Astrocyte (in vitro differentiated cells and primary cell): ENCODE results near the gene CD37. TPM values are rescaled to one million over a fixed set of nuclear protein-coding genes. Genes with fewer than 3 reads are reported as not detected.

Experiments
- DNase-seq: peaks from one replicate; pipeline ENCODE4 v3.0.0-alpha.2; 2010; ENCODE audit warnings: low read depth
- FAIRE-seq: peaks from 2 replicates; lab custom pipeline; 2011; peaks lifted over from hg19 to GRCh38; lab: Jason Lieb, UNC
- H2AFZ ChIP-seq: 2 replicates; pipeline ENCODE4 v1.6.0; 2012; ENCODE audit warnings: low read depth, low read length, inconsistent platforms
- H3K27ac ChIP-seq: 2 replicates; pipeline ENCODE4 v1.5.1; 2011; ENCODE audit warnings: low read depth, low read length, inconsistent platforms
- H3K27me3 ChIP-seq: 2 replicates; pipeline ENCODE4 v1.6.0; 2011; ENCODE audit warnings: low read length, inconsistent platforms; ENCODE audit not compliant: insufficient read depth
- H3K36me3 ChIP-seq: 2 replicates; pipeline ENCODE4 v1.5.1; 2011; ENCODE audit warnings: low read length, inconsistent platforms; ENCODE audit not compliant: insufficient read depth
- H3K4me1 ChIP-seq: 2 replicates; pipeline ENCODE4 v1.5.1; 2011; ENCODE audit warnings: low read length, inconsistent platforms; ENCODE audit not compliant: insufficient read depth
- H3K4me2 ChIP-seq: 2 replicates; pipeline ENCODE4 v1.6.0; 2012; ENCODE audit warnings: low read length, inconsistent platforms
- H3K4me3 ChIP-seq: 2 replicates; pipeline ENCODE4 v1.5.1; 2011; ENCODE audit warnings: low read depth, mild to moderate bottlenecking, low read length, inconsistent platforms; ENCODE audit not compliant: insufficient read depth
- H3K79me2 ChIP-seq: 2 replicates; pipeline ENCODE4 v1.6.0; 2012; ENCODE audit warnings: mild to moderate bottlenecking, low read length, inconsistent platforms; ENCODE audit not compliant: insufficient read depth
- H3K9ac ChIP-seq: 2 replicates; pipeline ENCODE4 v1.6.0; 2012; ENCODE audit warnings: mild to moderate bottlenecking, low read length, inconsistent platforms
- H3K9me3 ChIP-seq: 2 replicates; pipeline ENCODE4 v1.5.1; 2012; ENCODE audit warnings: low read depth, mild to moderate bottlenecking, low read length, inconsistent platforms; ENCODE audit not compliant: insufficient read depth
- H4K20me1 ChIP-seq: 2 replicates; pipeline ENCODE4 v1.6.0; 2012; ENCODE audit warnings: low read length, inconsistent platforms; ENCODE audit not compliant: insufficient read depth
- H3K27ac Mint-ChIP-seq: one replicate; pipeline ENCODE4 v1.8.0; 2021; ENCODE audit warnings: mild to moderate bottlenecking, mixed read lengths; ENCODE audit not compliant: unreplicated experiment
- H3K27me3 Mint-ChIP-seq: one replicate; pipeline ENCODE4 v1.8.0; 2021; ENCODE audit warnings: low read depth, mixed read lengths; ENCODE audit not compliant: unreplicated experiment
- H3K36me3 Mint-ChIP-seq: one replicate; pipeline ENCODE4 v1.8.0; 2021; ENCODE audit warnings: low read depth, mixed read lengths; ENCODE audit not compliant: unreplicated experiment
- H3K4me1 Mint-ChIP-seq: one replicate; pipeline ENCODE4 v1.8.0; 2021; ENCODE audit warnings: low read depth, mixed read lengths; ENCODE audit not compliant: unreplicated experiment
- H3K4me3 Mint-ChIP-seq: one replicate; pipeline ENCODE4 v1.8.0; 2021; ENCODE audit warnings: mild to moderate bottlenecking, moderate library complexity, mixed read lengths; ENCODE audit not compliant: unreplicated experiment
- H3K9me3 Mint-ChIP-seq: one replicate; pipeline ENCODE4 v1.8.0; 2021; ENCODE audit warnings: mild to moderate bottlenecking, mixed read lengths; ENCODE audit not compliant: unreplicated experiment
- CTCF ChIP-seq: IDR thresholded peaks from 2 replicates; pipeline ENCODE4 v1.5.1; 2011; ENCODE audit warnings: low read depth, mild to moderate bottlenecking, inconsistent platforms, low read length, moderate library complexity; ENCODE audit not compliant: insufficient read depth
- EZH2 ChIP-seq: IDR thresholded peaks from 2 replicates; pipeline ENCODE4 v1.6.1; 2012; ENCODE audit warnings: mild to moderate bottlenecking, low read length, inconsistent platforms; ENCODE audit not compliant: insufficient read depth
- total RNA-seq: library from RNA; stranded (reverse); gene quantifications from 2 replicates; pipeline ENCODE4 v1.2.1, GENCODE V29; 2021

Gene CD37
- total RNA-seq, 1 donor from 2014 or later, result 0.20 TPM

- Mint-ChIP-seq H3K4me3 (no peak overlapping the region), H3K27me3 (peaks cover 5% of the 10 kb centered on the region), H3K36me3 (peaks cover 38% of the 10 kb centered on the region), H3K27ac (no peak overlapping the region), H3K4me1 (peaks cover 4% of the 10 kb centered on the region), H3K9me3 (peaks cover 3% of the 10 kb centered on the region)
- H3K27me3 ChIP-seq, result no peaks in the 10 kb centered on the region
- TF ChIP-seq CTCF (no peak), EZH2 (no peak)
- H3K4me2 ChIP-seq, result no peak overlapping the region
- no peaks in the 10 kb centered on the region for H3K9me3 ChIP-seq
- DNase-seq (no peak), FAIRE-seq (no peak)
- no peak overlapping the region for H3K4me3 ChIP-seq
- peaks cover 23% of the 10 kb centered on the region for H3K36me3 ChIP-seq
- H4K20me1 ChIP-seq, result peaks cover 64% of the 10 kb centered on the region
- H3K4me1 ChIP-seq, result peaks cover 6% of the 10 kb centered on the region
- H2AFZ ChIP-seq, result no peak overlapping the region
- H3K79me2 ChIP-seq, result no peaks in the 10 kb centered on the region
- H3K9ac ChIP-seq, result no peak overlapping the region
- no peak overlapping the region for H3K27ac ChIP-seq
Observed at GRCh38 chr19:49340865-49341718, 5.9 kb downstream of the CD37 start.

GRCh38 chr19:49342291-49342721, 7.1 kb downstream of the CD37 start:
- Histone ChIP-seq H2AFZ (no peak overlapping the region), H3K27me3 (no peaks in the 10 kb centered on the region), H3K36me3 (peaks cover 31% of the 10 kb centered on the region), H3K4me1 (peaks cover 6% of the 10 kb centered on the region), H3K9ac (no peak overlapping the region), H3K4me3 (no peak overlapping the region), H3K27ac (no peak overlapping the region), H3K4me2 (no peak overlapping the region), H3K9me3 (no peaks in the 10 kb centered on the region), H3K79me2 (no peaks in the 10 kb centered on the region), H4K20me1 (peaks cover 66% of the 10 kb centered on the region)
- peaks cover 4% of the 10 kb centered on the region for H3K4me1 Mint-ChIP-seq
- peaks cover 3% of the 10 kb centered on the region for H3K9me3 Mint-ChIP-seq
- H3K27me3 Mint-ChIP-seq, result peaks cover 5% of the 10 kb centered on the region
- peaks cover 34% of the 10 kb centered on the region for H3K36me3 Mint-ChIP-seq
- H3K4me3 Mint-ChIP-seq, result no peak overlapping the region
- FAIRE-seq (no peak), DNase-seq (no peak)
- TF ChIP-seq EZH2 (no peak), CTCF (no peak)
- H3K27ac Mint-ChIP-seq, result no peak overlapping the region

- Mint-ChIP-seq H3K36me3 (peaks cover 39% of the 10 kb centered on the region), H3K4me3 (no peak overlapping the region), H3K4me1 (peaks cover 4% of the 10 kb centered on the region), H3K9me3 (peaks cover 1% of the 10 kb centered on the region), H3K27me3 (peaks cover 5% of the 10 kb centered on the region), H3K27ac (no peak overlapping the region)
- no peak for TF ChIP-seq EZH2
- no peak for TF ChIP-seq CTCF
- no peak for DNase-seq
- Histone ChIP-seq H3K27ac (no peak overlapping the region), H3K4me2 (no peak overlapping the region), H3K4me3 (no peak overlapping the region), H4K20me1 (peaks cover 71% of the 10 kb centered on the region), H2AFZ (no peak overlapping the region), H3K36me3 (peaks cover 35% of the 10 kb centered on the region), H3K9ac (no peak overlapping the region), H3K27me3 (no peaks in the 10 kb centered on the region), H3K79me2 (no peaks in the 10 kb centered on the region), H3K4me1 (peaks cover 6% of the 10 kb centered on the region), H3K9me3 (no peaks in the 10 kb centered on the region)
- FAIRE-seq, result no peak
Observed at GRCh38 chr19:49343123-49343522, 7.9 kb downstream of the CD37 start.
